Measurements from ENCODE around the gene ZNF649. TPM values are rescaled to one million over a fixed set of nuclear protein-coding genes. Genes with fewer than 3 reads are reported as not detected.
A peak's percentile ranks its signal among the peaks of the same experiment; 100 is the strongest.

ZNF649 gene
- total and polyA plus RNA-seq, 2 of the 13 experiments (the other 11 are each of a cell fraction or from before 2014, with no cell fraction given): 3.0 to 13.4 TPM

DNA sequence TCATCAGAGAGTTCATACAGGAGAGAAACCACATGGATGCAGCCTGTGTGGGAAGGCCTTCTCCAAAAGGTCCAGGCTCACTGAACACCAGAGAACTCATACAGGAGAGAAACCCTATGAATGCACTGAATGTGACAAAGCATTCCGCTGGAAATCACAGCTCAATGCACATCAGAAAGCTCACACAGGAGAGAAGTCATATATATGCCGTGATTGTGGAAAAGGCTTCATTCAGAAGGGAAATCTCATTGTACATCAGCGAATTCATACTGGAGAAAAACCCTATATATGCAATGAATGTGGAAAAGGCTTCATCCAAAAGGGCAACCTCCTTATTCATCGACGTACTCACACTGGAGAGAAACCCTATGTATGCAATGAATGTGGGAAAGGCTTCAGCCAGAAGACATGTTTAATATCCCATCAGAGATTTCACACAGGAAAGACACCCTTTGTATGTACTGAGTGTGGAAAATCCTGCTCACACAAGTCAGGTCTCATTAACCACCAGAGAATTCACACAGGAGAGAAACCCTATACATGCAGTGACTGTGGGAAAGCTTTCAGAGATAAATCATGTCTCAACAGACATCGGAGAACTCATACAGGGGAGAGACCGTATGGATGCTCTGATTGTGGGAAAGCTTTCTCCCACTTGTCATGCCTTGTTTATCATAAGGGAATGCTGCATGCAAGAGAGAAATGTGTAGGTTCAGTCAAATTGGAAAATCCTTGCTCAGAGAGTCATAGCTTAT lies 40.2 kb upstream of the ZNF649 start:
- no peak overlapping the region for H3K9ac ChIP-seq (ENCODE audit: insufficient read depth, low read depth, low read length)
- H3K36me3 ChIP-seq (replicated peaks in 1 of 2; ENCODE audit: control insufficient read depth in 1 of 2, insufficient read depth in 2 of 2, low read length in 2 of 2): peaks cover 31 to 56% of the 10 kb centered on the region in 2 experiments
- in situ Hi-C loops (cut with HindIII; ENCODE audit: extremely low pct_ligation_motif_present, low pct_unique_long_range_greater_than_20kb) (no loop called here), intact Hi-C loops (cut with micrococcal nuclease; ENCODE audit: unreplicated experiment) (no loop called here)
- WGBS (ENCODE audit: low lambda C conversion rate): 92% methylated on average over 7 of the region's 7 CpGs
- FAIRE-seq (no peak), ATAC-seq (no peak), DNase-seq (ENCODE audit: low spot score) (no peak)
- ChIA-PET CTCF (ENCODE audit: low intra/inter-chr PET ratio, low total read pairs) (no interaction called here), POLR2A (no interaction called here)
- H3K27me3 ChIP-seq (ENCODE audit: control insufficient read depth in 1 of 2, insufficient read depth in 2 of 2, low read length in 2 of 2): no peaks in the 10 kb centered on the region
- no peak overlapping the region for H3K27ac ChIP-seq (ENCODE audit: extremely low read length, insufficient read depth, low read length)
- H3K4me3 ChIP-seq (replicated peaks in 1 of 3; ENCODE audit: insufficient read depth in 1 of 3, low read depth in 2 of 3, low read length in 3 of 3): no peak overlapping the region
- peaks cover 96% of the 10 kb centered on the region for H3K9me3 ChIP-seq (ENCODE audit: low read length)
- H3K4me1 ChIP-seq (ENCODE audit: insufficient read depth, low read length): no peaks in the 10 kb centered on the region
- H3K79me2 ChIP-seq (ENCODE audit: insufficient read depth, low read length): no peaks in the 10 kb centered on the region
- H2AFZ ChIP-seq (ENCODE audit: low read length): no peak overlapping the region
- BruUV-seq (replicated peaks): no TSS peak
- no peak overlapping the region for H3K4me2 ChIP-seq (ENCODE audit: low read depth, low read length)
- H4K20me1 ChIP-seq (ENCODE audit: insufficient read depth, low read length): no peaks in the 10 kb centered on the region
- TF ChIP-seq PPARG (CRISPR knock-in tag; conservative IDR thresholded peaks at IDR 0.05) (no peak), ZNF274 (CRISPR knock-in tag; IDR thresholded peaks at IDR 0.05) (0 out of 2 replicates have a peak, but pooled peaks have one; percentile 68), ZSCAN25 (CRISPR knock-in tag; IDR thresholded peaks at IDR 0.05) (no peak)

- Histone ChIP-seq H3K27ac (ENCODE audit: extremely low read length, insufficient read depth, low read length) (no peak overlapping the region), H3K36me3 (replicated peaks in 1 of 2; ENCODE audit: control insufficient read depth in 1 of 2, insufficient read depth in 2 of 2, low read length in 2 of 2) (peaks cover 39 to 72% of the 10 kb centered on the region in 2 experiments), H2AFZ (ENCODE audit: low read length) (no peak overlapping the region), H3K4me1 (ENCODE audit: insufficient read depth, low read length) (no peaks in the 10 kb centered on the region), H4K20me1 (ENCODE audit: insufficient read depth, low read length) (no peaks in the 10 kb centered on the region), H3K9ac (ENCODE audit: insufficient read depth, low read depth, low read length) (no peak overlapping the region), H3K79me2 (ENCODE audit: insufficient read depth, low read length) (no peaks in the 10 kb centered on the region), H3K4me2 (ENCODE audit: low read depth, low read length) (no peak overlapping the region), H3K27me3 (ENCODE audit: control insufficient read depth in 1 of 2, insufficient read depth in 2 of 2, low read length in 2 of 2) (no peaks in the 10 kb centered on the region), H3K9me3 (ENCODE audit: low read length) (peaks cover 47% of the 10 kb centered on the region), H3K4me3 (replicated peaks in 1 of 3; ENCODE audit: insufficient read depth in 1 of 3, low read depth in 2 of 3, low read length in 3 of 3) (no peak overlapping the region)
- FAIRE-seq (no peak), ATAC-seq (no peak), DNase-seq (ENCODE audit: low spot score) (no peak)
- BruUV-seq (replicated peaks): no TSS peak
- CTCF ChIA-PET (ENCODE audit: low intra/inter-chr PET ratio, low total read pairs): no interaction called here
- intact Hi-C loops (cut with micrococcal nuclease; ENCODE audit: unreplicated experiment): no loop called here
- in situ Hi-C loops (cut with HindIII; ENCODE audit: extremely low pct_ligation_motif_present, low pct_unique_long_range_greater_than_20kb): no loop called here
- POLR2A ChIA-PET: no interaction called here
- 90% methylated on average over 2 of the region's 2 CpGs for WGBS (ENCODE audit: low lambda C conversion rate)
- no peak for TF ChIP-seq RXRA (CRISPR knock-in tag; IDR thresholded peaks at IDR 0.05)
- TF ChIP-seq ZNF746 (CRISPR knock-in tag; IDR thresholded peaks at IDR 0.05): no peak
- TF ChIP-seq KLF13 (CRISPR knock-in tag; IDR thresholded peaks at IDR 0.05): no peak
- no peak for TF ChIP-seq ZNF724P (CRISPR knock-in tag; IDR thresholded peaks at IDR 0.05; ENCODE audit: borderline replicate concordance)
- TF ChIP-seq, protein P1, sequence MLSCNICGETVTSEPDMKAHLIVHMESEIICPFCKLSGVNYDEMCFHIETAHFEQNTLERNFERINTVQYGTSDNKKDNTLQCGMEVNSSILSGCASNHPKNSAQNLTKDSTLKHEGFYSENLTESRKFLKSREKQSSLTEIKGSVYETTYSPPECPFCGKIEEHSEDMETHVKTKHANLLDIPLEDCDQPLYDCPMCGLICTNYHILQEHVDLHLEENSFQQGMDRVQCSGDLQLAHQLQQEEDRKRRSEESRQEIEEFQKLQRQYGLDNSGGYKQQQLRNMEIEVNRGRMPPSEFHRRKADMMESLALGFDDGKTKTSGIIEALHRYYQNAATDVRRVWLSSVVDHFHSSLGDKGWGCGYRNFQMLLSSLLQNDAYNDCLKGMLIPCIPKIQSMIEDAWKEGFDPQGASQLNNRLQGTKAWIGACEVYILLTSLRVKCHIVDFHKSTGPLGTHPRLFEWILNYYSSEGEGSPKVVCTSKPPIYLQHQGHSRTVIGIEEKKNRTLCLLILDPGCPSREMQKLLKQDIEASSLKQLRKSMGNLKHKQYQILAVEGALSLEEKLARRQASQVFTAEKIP (CRISPR knock-in tag; IDR thresholded peaks at IDR 0.05; ENCODE audit: borderline replicate concordance): no peak
- TF ChIP-seq NFIB (CRISPR knock-in tag; IDR thresholded peaks at IDR 0.05; ENCODE audit: borderline replicate concordance): no peak
- 0 out of 2 replicates have a peak, but pooled peaks have one; percentile 51 for TF ChIP-seq ATF7 (IDR thresholded peaks at IDR 0.05)
- no peak for TF ChIP-seq ATF7 (CRISPR knock-in tag; IDR thresholded peaks at IDR 0.05)
- no peak for TF ChIP-seq ZNF770 (CRISPR knock-in tag; IDR thresholded peaks at IDR 0.05)
- TF ChIP-seq TOE1 (CRISPR knock-in tag; IDR thresholded peaks at IDR 0.05): no peak
- TF ChIP-seq ZFP90 (CRISPR knock-in tag; IDR thresholded peaks at IDR 0.05; ENCODE audit: borderline replicate concordance): no peak
- TF ChIP-seq CEBPB (IDR thresholded peaks at IDR 0.05; ENCODE audit: borderline replicate concordance, low read depth, low read length): peak; percentile 25; the same call in 1 of the 2 replicates
- TF ChIP-seq NAIF1 (CRISPR knock-in tag; IDR thresholded peaks at IDR 0.05; ENCODE audit: borderline replicate concordance): no peak
Measured at GRCh38 chr19:51938936-51939335, 34.1 kb upstream of the ZNF649 start.
